Fibroblast of peridontal ligament (primary cell): ENCODE measurements around the gene CNNM4.
A peak's percentile ranks its signal among the peaks of the same experiment; 100 is the strongest.

Experiments
- DNase-seq: peaks from one replicate; pipeline ENCODE4 v3.0.0-alpha.2; 2010; ENCODE audit errors: extremely low read depth

Gene CNNM4

GRCh38 chr2:96832408-96832753 lies 71.7 kb downstream of the CNNM4 start:
- DNase-seq: no peak

- DNase-seq: peak; percentile 10
These were observed 72.2 kb downstream of the CNNM4 start for GRCh38 chr2:96832754-96833507.

GRCh38 chr2:96835830-96836229 lies 75.1 kb downstream of the CNNM4 start:
- DNase-seq: no peak

GRCh38 chr2:96837575-96837974 lies 76.9 kb downstream of the CNNM4 start:
- DNase-seq: no peak

GRCh38 chr2:96838345-96839292 lies 77.9 kb downstream of the CNNM4 start:
- DNase-seq: no peak

- no peak for DNase-seq
These were observed 78.7 kb downstream of the CNNM4 start for GRCh38 chr2:96839293-96839874.

GRCh38 chr2:96839875-96840850 lies 79.5 kb downstream of the CNNM4 start:
- no peak for DNase-seq

GRCh38 chr2:96841701-96842495 lies 81.2 kb downstream of the CNNM4 start:
- no peak for DNase-seq

GRCh38 chr2:96842600-96842999 lies 81.9 kb downstream of the CNNM4 start:
- DNase-seq: no peak

- DNase-seq: no peak
These were observed 83.0 kb downstream of the CNNM4 start, which contains the start of gene ANKRD23 for GRCh38 chr2:96843538-96844268. TSS of gene ANKRD23 (minus strand) at chr2:96844021. CDS start at chr2:96843992, 29 bp downstream.

- no peak for DNase-seq
These were observed 83.7 kb downstream of the CNNM4 start for GRCh38 chr2:96844405-96844808.

- DNase-seq: no peak
These were observed 86.1 kb downstream of the CNNM4 start for GRCh38 chr2:96846825-96847224.

GRCh38 chr2:96847586-96847985 lies 86.9 kb downstream of the CNNM4 start:
- DNase-seq: no peak

GRCh38 chr2:96848264-96848663 lies 87.6 kb downstream of the CNNM4 start:
- DNase-seq: no peak

- no peak for DNase-seq
These were observed 92.0 kb downstream of the CNNM4 start for GRCh38 chr2:96852667-96853066.

- no peak for DNase-seq
These were observed 92.6 kb downstream of the CNNM4 start for GRCh38 chr2:96853321-96853720.

GRCh38 chr2:96856776-96857666 lies 96.3 kb downstream of the CNNM4 start:
- peak; percentile 13 for DNase-seq

- peak; percentile 98 for DNase-seq
These were observed 97.1 kb downstream of the CNNM4 start, which contains the start of gene ANKRD39 for GRCh38 chr2:96857667-96858372. TSS of gene ANKRD39 (minus strand) at chr2:96858016. CDS start at chr2:96857987, 29 bp downstream.
